DMS153 (cell line): Measurements from ENCODE around the gene OR14A16.
A peak's percentile ranks its signal among the peaks of the same experiment; 100 is the strongest.

ENCODE experiments used
- DNase-seq: peaks from one replicate; lab custom pipeline; 2025; lab: John Stamatoyannopoulos, UW

The OR14A16 gene, protein sequence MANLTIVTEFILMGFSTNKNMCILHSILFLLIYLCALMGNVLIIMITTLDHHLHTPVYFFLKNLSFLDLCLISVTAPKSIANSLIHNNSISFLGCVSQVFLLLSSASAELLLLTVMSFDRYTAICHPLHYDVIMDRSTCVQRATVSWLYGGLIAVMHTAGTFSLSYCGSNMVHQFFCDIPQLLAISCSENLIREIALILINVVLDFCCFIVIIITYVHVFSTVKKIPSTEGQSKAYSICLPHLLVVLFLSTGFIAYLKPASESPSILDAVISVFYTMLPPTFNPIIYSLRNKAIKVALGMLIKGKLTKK

DNA sequence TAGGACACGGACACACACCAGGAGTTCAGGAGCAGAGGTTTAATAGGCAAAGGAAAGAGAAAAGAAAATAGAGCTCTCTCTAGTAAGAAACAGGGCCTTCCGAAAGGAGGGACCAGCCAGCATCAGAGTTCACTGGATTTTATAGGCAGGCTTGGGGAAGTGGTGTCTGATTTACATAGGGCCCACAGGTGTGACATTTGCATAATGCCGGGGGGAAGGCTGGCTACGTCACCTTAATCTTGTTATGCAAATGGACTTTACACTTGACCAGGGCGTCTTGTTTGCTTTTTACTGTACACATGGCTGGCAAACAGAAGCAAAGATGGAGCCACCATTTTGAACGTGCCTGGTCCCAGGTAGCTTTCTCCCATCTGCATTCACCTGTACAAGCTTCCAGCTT, at the start of gene OR14A16:
OR14A16 (minus strand) TSS at position 97 of the 400 bp plus-strand sequence. CDS start 8,390 bp downstream, outside the sequence.
- peak; percentile 15 for DNase-seq

DNA sequence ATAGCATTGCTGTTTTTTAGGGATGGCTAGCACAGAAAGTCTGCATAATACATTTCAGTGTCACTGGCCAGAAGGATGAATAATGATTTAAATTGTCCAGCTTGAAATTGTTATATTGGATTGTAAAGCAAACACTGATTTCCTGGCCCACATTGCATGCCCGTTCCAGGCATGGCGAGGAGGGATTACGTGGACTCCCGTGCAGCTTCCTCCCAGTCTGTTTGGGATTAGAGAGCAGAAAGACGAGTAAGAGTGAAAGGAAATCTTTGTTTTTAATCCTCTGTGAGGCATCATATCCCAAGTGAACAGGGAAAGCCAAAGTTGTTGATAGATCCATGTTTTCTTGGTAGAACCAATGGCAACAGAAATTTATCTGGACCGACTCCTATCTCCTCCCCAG, 41.5 kb upstream of the OR14A16 start:
- no peak for DNase-seq

DNA sequence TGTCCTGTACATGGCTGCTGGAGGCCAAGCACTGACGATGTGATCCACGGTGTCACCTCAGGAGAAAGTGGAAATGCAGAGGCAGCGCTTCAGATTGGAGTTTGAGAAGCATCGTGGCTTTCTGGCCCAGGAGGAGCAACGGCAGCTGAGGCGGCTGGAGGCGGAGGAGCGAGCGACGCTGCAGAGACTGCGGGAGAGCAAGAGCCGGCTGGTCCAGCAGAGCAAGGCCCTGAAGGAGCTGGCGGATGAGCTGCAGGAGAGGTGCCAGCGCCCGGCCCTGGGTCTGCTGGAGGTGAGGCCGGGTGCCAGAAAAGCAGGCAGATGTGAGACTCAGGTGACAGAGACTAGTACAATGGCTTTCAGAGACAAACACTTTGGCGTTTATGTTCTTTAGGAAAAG, 40.7 kb upstream of the OR14A16 start:
- no peak for DNase-seq

DNA sequence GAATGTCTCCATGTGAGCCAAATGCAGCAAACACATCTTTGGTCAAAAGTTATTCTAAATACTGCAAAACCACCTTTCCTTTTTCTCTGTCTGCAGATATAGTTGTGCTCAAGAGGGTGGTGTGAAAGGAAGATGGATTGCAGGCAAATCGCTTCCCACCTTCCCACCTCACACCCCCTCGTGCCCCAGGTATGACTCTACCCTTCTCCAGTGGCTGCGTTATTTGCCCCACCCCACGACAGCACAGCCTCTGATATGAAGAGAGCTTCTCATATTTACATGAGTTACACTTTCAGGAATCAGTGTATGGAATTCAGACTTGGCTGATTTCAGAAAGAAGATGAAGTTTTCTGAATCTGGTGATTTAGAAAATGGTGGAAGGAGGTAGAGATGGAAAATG, 38.8 kb upstream of the OR14A16 start:
- DNase-seq = no peak

DNA sequence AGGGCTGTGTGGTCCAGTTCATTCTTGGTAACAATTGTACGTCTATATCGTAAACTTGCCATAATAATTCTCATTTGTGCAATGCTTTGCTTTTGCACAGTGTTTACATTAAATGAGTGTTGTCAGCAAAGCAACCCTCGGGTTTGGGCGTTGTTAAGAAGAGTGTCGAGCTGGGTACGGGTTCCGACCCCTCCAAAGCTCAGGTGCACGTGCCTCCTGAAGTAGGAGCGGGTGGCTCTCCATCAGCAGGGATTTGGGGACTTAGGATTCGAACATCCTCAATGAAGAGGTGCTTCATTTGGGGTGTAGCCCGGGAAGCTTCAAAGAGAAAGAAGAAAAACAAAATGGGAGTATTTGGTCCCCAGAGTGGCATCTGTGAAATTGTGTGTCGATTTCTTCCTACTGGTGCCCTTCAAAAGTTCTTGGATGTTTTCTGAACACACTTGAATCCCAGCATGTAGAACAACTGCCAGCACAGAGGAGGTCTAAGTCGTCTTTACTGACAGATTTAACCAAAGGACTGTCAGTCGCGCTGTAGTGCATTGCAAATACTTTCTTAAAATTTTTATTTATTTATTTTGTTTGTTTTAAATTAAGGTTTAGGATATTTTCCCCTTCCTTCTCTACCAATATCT, 34.2 kb upstream of the OR14A16 start:
- no peak for DNase-seq

DNA sequence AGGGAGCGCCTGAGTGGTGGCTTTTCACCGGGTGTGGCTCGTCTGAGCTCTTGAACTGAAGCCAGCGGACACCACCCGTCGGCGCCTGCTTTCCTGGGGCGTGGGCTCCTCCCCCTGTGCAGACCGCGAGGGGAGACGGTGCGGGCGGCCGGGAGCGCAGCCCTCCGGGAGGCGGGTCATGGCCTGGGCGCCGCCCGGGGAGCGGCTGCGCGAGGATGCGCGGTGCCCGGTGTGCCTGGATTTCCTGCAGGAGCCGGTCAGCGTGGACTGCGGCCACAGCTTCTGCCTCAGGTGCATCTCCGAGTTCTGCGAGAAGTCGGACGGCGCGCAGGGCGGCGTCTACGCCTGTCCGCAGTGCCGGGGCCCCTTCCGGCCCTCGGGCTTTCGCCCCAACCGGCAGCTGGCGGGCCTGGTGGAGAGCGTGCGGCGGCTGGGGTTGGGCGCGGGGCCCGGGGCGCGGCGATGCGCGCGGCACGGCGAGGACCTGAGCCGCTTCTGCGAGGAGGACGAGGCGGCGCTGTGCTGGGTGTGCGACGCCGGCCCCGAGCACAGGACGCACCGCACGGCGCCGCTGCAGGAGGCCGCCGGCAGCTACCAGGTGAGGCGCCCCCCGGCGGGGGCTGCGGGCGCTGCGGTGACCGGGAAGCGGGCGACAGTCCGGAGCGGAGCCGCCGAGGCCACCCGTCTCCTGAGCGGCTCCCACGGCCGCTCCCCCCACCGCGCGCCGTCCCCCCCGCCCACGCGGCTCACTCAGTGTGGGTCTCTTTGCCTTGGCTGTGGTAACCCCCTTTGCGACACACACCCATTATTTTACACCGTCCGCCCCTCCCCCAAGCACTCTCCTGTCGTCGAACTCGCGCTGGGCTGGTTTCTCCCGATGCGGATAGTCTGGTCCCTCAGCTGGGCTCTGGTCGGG, 33.4 kb upstream of the OR14A16 start, which contains the start of gene TRIM58:
TRIM58 (plus strand) TSS at position 119 of the 916 bp plus-strand sequence; CDS start at position 179, 60 bp downstream.
- DNase-seq = no peak

DNA sequence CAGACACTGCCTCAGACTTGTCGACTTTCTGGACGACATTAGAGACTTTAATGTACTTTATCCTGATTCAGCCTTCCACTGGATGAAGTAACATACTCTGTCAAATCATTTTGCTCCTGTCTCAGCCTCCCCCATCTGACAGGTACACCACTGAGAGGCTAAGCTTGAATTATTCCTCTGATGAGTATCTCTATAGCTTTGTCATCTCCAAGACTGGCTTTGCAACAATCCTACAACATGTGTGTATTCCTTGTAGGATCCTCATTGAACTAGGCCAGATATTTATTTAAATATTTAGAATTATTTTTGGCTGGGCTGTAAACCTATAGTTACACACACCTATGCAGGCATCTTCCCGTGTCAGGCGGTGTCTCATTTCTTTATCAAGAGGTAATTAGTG, 32.0 kb upstream of the OR14A16 start:
- no peak for DNase-seq

DNA sequence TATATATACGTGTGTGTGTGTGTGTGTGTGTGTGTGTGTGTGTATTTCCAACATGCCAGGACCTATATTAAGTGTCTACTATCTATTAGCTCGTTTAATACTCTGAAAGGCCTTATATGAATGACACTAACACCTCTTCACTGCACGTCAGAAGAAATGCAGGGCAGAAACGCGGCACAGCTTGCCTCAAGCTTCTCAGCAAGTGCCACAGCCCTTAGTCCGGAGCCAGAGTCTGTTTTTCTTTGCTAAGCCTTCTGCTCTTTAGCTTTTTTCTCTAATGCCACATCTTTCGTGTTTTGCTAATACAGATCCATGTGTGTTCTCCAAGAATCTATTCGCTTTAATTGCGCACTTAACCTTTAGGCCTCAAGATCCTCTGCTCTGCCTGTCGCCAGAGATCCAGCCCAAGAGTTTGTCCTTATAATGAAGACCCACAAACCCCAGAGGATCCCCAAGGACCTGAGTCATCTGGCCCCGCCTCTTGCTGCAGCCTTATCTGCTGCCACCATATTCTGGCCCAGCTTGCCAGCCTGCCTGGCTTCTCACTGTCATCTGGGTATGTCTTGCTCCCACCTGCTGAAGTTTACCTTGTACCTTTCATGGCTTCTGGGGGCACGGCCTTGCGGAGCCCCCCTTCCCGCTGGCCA, 31.1 kb upstream of the OR14A16 start:
- no peak for DNase-seq

DNA sequence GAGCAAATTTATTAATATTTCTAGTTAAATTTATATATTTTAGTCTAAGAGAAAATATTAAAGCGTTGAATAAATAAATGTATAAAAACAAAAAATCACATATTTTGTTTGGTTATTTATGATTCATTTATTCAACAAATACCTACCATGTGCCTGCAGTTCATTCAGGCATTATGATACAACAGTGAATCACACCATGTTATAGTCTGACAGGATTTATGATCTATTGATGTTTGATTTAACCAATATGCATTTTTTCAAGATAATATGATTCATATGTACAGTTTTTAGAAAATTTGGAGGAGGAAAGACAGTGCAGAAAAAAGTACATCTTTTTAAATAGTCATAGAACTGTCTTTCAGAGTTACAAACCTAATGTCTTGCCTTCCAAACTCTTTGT, 25.7 kb upstream of the OR14A16 start:
- DNase-seq = no peak

DNA sequence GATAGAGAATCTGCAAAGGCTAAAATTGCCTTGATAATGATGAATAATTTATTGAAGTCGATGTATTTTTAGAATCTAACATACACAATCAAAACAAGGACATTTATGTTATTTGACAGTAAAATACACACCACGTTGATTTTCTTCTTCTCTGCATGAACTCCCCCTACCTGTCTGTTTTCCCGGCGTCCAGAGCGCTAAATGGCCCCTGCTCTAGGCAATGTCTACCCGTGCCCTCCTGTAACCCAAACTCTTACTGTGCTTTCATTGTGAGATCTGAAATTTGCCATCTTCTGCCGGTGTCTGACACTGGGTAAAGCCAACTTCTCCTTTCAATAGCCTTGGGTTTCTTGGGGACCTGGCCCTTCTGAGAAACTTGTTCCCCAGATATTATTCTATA, 24.4 kb upstream of the OR14A16 start:
- DNase-seq = no peak

DNA sequence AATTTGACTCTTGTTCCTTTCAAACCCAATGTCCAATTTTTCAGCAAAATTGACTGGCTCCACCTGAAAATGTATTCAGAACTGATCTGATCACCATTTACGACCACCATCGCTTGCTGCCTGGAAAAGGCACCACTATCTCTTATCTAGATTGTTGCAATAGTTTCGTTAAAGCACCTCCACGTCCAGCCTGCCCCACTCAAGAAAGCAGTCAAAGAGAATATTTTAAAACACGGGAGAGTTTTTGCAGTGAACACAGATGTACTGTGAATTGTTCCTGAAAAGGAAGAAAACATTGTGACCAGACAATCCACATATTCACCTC, 21.7 kb upstream of the OR14A16 start:
- DNase-seq = no peak

DNA sequence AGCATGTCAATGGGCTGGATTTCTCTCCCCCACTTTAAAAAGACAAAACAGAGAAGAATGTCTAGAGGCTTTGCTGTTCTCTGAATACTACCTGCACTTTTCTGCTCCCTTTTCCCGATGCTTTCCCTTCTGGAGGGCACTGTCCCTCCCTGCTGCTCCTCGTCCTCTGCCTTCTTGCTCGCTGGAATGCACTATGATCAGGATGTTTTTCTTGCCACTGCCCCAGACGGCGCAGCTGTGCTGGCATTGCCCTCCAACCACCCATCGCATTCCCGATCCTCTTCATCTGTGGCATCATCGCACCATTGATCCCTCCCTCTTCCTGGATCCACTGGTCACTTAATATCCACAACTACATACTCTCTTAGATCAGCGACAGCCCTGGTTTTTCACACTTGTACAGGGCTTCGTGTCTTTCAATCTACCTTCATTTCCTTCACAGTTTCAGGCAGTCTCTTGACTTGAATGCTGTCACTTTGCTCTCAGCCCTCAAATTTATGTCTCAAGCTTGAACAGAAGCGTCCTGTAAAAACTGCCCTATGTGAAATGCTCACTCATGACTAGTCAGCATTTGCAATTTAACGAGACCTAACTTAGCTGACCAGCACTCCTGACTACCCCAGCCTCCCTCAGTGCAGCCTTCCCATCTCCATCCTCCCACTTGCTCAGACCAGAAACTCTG, 21.2 kb upstream of the OR14A16 start:
- DNase-seq = no peak

DNA sequence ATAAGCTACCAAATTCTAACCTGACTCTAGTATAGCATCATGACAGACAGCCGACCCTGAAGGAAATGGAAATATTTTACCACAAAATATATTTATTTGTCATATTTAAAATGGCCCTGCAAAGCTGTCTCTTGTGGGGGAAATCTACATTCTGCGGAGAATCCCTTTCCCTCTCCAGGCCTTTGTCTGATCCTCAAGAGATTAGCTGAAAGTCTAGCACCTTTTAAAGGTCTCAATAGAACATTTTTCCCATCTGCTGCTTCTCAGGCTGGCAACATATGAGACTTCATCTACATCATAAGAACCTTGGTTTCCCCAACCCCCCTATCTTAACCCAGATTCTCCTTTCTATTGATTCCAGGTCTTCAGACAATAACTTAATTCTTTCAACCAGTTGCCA, 19.5 kb upstream of the OR14A16 start:
- no peak for DNase-seq

DNA sequence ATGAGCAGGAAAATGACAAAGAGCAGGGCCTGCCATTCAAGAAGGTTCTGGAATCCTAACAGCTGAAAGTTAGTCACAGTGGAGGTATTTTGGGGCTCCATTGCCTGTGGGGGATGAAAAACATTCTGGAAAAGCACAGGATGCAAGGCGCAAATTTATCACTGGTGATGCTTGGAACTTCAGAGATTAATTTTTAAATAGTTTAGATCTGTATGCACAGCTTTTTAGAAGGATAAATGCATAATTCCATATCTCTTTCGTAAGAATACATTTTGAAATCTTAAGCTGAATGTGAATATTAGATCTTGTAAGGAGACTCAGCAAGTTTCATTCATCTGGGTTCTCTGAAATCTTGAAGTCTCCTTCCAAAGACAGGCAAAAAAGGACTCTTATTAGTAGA, 17.9 kb upstream of the OR14A16 start, which contains the start of gene OR11L1:
OR11L1 (minus strand) TSS at position 101 of the 400 bp plus-strand sequence; CDS start at position 101, 0 bp downstream.
- no peak for DNase-seq

DNA sequence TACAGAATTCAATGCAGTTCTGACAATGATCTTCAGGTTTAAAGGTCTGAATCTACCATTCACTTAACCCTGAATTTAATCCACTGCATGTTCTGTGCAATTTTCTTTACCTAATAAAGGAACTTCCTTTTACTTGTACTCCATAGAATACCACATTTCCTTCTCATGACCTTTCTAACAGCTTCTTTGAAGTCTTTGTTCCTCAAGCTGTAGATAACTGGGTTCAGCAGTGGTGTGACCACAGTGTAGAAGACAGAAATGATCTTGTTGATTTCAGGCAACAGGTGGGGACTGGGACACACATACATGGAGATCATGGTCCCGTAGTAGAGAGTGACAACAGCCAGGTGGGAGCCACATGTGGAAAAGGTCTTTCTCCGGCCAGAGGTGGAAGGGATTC, 16.9 kb upstream of the OR14A16 start:
- no peak for DNase-seq

DNA sequence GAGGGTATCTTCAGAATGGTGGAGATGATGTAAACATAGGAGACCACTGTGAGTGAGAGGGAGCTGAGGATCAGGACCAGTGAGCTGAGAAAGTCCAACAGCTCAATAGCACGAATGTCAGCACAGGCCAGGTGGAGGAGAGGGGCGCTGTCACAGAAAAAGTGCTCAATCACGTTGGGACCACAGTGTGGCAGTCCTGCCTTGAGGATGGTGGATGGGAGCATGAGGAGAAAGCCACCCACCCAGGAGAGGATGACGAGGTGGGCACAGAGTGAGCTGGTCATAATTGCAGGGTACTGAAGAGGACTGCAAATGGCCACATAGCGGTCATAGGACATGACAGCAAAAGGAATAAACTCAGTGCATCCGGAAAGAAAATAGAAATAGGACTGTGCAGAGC, 9.7 kb upstream of the OR14A16 start:
- DNase-seq = no peak

DNA sequence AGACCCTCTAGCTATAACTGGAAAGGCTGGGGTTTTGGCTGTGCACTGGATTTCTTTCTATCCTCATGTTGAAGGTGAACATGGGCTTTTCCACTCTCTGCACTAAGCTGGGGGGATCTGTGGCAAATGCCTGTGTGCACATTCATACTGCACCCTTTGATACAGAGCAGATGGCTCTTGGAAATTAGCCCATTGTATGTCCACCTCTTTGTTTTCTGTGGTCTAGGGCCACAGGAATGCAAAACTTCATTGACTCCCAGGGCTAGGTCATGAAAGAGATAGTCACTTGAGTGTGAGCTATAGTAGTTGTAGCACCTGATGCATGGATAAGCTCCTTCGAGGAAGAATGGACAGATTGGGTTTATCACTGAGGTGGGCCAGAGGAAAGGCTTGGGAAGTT, 5.7 kb upstream of the OR14A16 start:
- DNase-seq = no peak

DNA sequence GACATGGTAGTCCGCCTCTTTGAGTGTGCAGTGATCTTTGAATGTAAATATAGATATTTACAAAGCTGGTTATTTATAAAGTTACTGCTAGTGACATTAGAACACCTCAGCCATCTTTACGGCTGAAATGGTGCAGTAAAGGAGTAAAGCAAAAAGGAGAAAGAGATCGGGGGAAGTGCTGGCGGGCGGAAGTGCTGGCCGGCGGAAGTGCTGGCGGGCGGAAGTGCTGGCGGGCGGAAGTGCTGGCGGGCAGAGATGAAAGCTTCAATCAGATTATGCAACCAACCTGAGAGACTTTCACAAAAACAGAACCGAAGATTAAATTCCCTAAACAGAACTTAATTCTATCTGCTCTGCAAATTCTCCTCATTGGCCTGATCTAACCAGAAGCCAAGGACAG, 1.4 kb upstream of the OR14A16 start:
- no peak for DNase-seq

DNA sequence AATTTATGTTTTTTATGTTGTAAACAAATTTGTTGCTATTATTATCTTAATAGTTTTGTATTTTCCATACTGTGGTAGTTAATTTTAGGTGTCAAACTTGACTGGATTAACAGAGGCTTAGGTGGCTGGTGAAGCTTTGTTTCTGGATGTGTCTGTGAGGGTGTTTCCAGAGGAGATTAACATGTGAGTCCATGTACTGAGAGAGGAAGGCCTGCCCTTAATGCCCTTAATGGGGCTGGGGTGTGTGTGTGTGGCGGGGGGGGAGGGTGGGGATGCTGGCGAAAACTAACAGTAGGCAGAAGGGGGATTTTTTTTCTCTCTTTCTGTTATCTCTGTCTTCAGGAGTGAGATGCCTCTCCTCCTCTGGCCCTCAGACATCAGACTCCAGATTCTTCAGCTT, 1.9 kb downstream of the OR14A16 start:
- no peak for DNase-seq

DNA sequence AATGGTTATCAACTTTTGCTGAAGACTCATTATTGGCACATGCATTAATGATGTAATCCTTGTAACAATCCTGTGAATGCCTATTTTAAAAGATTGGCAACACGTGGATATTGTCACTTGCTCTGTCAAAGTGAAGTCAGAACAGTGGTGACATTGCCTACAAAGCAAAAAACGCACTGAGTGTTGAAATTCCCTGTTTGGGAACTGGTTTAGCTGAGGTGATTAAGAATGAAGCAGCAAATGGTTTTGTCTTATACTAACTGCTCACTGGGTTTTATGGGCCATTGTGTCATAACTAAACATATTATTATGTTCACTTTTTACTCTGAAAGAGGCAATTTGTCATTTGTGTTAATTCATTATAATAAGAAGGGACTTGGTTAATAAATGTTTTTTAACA, 11.3 kb downstream of the OR14A16 start:
- no peak for DNase-seq

DNA sequence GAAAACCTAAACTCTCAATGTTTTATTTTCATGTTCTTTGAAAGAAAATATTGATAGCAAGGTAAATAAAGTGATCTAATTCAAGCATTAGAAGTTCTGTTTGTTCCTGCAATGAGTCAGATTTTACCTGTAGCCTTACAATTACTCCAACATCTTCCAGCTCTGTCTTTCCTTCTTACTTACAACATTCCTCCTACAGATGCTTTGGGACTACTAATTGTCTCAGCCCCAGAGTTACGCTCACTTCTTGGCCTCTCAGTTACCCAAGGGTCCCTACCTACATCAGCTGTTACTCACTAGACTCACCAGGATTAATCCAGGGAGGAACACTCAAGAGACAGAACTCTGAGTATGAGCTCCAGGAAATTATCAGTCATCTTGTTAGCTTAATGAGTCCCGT, 26.4 kb downstream of the OR14A16 start:
- no peak for DNase-seq

DNA sequence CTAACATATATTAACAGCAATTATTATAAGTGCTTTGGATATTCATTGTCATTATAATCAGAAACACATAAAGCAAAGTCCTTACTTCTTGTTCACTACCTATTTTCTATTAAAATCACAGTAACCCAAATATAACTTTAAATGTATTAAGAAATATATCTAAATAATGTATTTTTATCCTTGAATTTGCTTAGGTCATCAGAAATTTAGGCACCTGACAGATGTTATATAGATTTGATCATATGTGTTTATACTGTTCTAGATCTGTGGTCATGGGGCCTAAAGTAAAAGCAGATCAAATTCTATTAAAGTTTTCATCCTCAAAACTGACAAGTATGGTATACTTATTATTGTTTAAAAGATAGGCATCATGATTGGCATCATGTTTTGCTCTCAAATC, 54.3 kb downstream of the OR14A16 start:
- DNase-seq = no peak
